HL-60 (cell line): Measurements from ENCODE around the gene CD99L2.

ENCODE experiments used
- CTCF ChIP-seq: IDR thresholded peaks from one replicate; pipeline ENCODE4 v1.5.1; 2011; ENCODE audit warnings: low read length, control low read depth, inconsistent platforms; ENCODE audit not compliant: insufficient read depth
- POLR2AphosphoS5 ChIP-seq: IDR thresholded peaks from 2 replicates; pipeline ENCODE4 v1.6.1; 2012; ENCODE audit warnings: low read depth
- REST ChIP-seq: IDR thresholded peaks from 2 replicates; pipeline ENCODE4 v1.6.1; 2012; ENCODE audit warnings: low read depth; ENCODE audit not compliant: insufficient replicate concordance
- SPI1 ChIP-seq: IDR thresholded peaks from 2 replicates; pipeline ENCODE4 v1.6.1; 2012; ENCODE audit warnings: low read depth, mild to moderate bottlenecking, borderline replicate concordance

GRCh38 chrX:150777328-150777992 is 121.0 kb downstream of the CD99L2 start:
- TF ChIP-seq REST: no peak
- TF ChIP-seq POLR2AphosphoS5: no peak
- TF ChIP-seq SPI1: no peak
- no peak for TF ChIP-seq CTCF
